ENCODE measurements around the gene NOL7. TPM values are rescaled to one million over a fixed set of nuclear protein-coding genes. Genes with fewer than 3 reads are reported as not detected.

Gene NOL7
- total RNA-seq, 1 donor from 2014 or later, result 103 TPM

- Mint-ChIP-seq H3K4me3 (no peak overlapping the region), H3K4me1 (no peaks in the 10 kb centered on the region), H3K27me3 (no peaks in the 10 kb centered on the region), H3K9me3 (no peaks in the 10 kb centered on the region), H3K27ac (no peak overlapping the region), H3K36me3 (ENCODE audit: low read depth) (peaks cover 37% of the 10 kb centered on the region)
- no peak for DNase-seq
- intact Hi-C loops (cut with micrococcal nuclease), result no loop called here
Observed at GRCh38 chr6:13581700-13582229, 33.4 kb upstream of the NOL7 start.

GRCh38 chr6:13586603-13587542 lies 28.3 kb upstream of the NOL7 start:
- intact Hi-C loops (cut with micrococcal nuclease), result no loop called here
- Mint-ChIP-seq H3K27ac (no peak overlapping the region), H3K4me1 (no peaks in the 10 kb centered on the region), H3K36me3 (ENCODE audit: low read depth) (peaks cover 26% of the 10 kb centered on the region), H3K9me3 (no peaks in the 10 kb centered on the region), H3K4me3 (no peak overlapping the region), H3K27me3 (no peaks in the 10 kb centered on the region)
- no peak for DNase-seq

DNA sequence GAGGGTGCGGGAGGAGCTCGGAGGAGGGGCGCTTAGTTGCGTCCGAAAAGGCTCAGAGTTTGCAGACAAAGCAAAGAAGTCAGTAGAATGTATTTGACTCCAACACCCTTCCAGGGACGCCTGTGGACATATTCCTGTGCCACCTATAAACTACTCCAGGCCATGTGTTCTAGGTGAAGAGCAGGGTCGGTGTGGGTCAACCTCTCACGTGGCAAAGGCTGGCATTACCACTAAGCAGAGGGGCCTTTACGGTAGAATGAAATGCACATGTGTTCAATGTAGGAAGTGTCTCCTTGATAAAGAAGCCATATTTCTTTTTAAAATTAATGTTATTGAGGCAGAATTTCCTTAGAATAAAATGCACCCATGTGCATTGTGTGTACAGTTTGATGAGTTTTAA lies 25.3 kb upstream of the NOL7 start:
- no peak for DNase-seq
- H3K4me1 Mint-ChIP-seq, result peaks cover 2% of the 10 kb centered on the region
- H3K27me3 Mint-ChIP-seq, result no peaks in the 10 kb centered on the region
- H3K36me3 Mint-ChIP-seq (ENCODE audit: low read depth), result peaks cover 16% of the 10 kb centered on the region
- H3K9me3 Mint-ChIP-seq, result no peaks in the 10 kb centered on the region
- H3K4me3 Mint-ChIP-seq, result no peak overlapping the region
- H3K27ac Mint-ChIP-seq, result no peak overlapping the region
- intact Hi-C loops (cut with micrococcal nuclease), result no loop called here

DNA sequence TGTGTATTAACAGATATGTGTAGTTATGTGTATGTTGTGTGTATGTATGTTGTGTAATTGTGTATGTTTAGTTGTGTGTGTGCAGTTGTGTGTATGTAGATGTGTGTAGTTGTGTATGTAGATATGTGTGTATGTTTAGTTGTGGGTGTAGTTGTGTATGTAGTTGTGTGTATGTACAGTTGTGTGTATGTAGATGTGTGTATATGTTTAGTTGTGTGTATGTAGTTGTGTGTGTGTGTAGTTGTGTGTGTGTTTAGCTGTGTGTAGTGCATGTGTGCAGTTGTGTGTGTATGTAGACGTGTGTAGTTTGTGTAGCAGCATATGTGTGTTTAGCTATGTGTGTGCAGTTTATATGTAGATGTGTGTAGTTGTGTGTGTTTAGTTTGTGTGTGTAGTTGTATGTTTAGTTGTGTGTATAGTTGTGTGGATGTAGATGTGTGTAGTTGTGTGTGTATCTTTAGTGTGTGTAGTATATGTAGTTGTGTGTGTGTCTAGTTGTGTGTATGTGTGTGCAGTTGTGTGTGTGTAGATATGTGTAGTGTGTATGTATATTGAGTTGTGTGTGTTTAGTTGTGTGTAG lies 24.5 kb upstream of the NOL7 start:
- H3K27ac Mint-ChIP-seq, result no peak overlapping the region
- H3K9me3 Mint-ChIP-seq, result no peaks in the 10 kb centered on the region
- no peaks in the 10 kb centered on the region for H3K27me3 Mint-ChIP-seq
- H3K4me1 Mint-ChIP-seq, result peaks cover 2% of the 10 kb centered on the region
- intact Hi-C loops (cut with micrococcal nuclease), result no loop called here
- H3K4me3 Mint-ChIP-seq, result no peak overlapping the region
- DNase-seq, result no peak
- H3K36me3 Mint-ChIP-seq (ENCODE audit: low read depth), result peaks cover 16% of the 10 kb centered on the region

DNA sequence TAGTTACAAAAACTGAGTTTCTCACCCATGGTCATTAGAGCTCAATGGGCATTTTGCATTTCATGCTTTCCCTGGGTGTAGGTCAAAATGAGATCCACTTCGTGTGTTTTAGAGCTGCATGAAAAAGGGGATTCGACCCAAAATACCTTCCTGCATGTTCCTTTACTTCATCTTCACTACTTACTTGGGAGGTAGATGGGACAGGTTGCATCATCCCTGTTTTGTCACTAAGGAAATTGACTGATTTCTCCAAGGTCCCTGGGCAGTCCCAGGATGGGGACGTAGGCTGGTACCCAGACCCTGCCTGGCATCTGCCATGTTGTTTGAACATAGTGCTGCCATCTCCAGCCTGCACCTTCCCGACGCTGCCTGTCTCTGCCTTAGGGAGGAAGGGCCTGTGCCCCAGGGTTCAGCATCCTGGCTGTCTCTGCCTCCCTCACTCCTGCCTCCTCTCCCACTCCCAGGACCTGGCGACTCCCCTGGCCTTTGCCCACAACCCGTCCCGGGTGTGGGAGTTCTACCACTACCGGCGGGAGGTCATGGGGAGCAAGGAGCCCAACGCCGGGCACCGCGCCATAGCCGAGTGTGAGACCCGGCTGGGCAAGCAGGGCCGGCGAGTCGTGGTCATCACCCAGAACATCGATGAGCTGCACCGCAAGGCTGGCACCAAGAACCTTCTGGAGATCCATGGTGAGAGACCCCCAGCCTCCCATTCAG lies 23.8 kb upstream of the NOL7 start:
- DNase-seq, result no peak
- intact Hi-C loops (cut with micrococcal nuclease), result no loop called here
- no peak overlapping the region for H3K27ac Mint-ChIP-seq
- H3K27me3 Mint-ChIP-seq, result no peaks in the 10 kb centered on the region
- no peaks in the 10 kb centered on the region for H3K9me3 Mint-ChIP-seq
- H3K36me3 Mint-ChIP-seq (ENCODE audit: low read depth), result peaks cover 17% of the 10 kb centered on the region
- H3K4me1 Mint-ChIP-seq, result peaks cover 2% of the 10 kb centered on the region
- H3K4me3 Mint-ChIP-seq, result no peak overlapping the region

- Mint-ChIP-seq H3K4me1 (peaks cover 2% of the 10 kb centered on the region), H3K27ac (no peak overlapping the region), H3K27me3 (no peaks in the 10 kb centered on the region), H3K9me3 (no peaks in the 10 kb centered on the region), H3K4me3 (no peak overlapping the region), H3K36me3 (ENCODE audit: low read depth) (peaks cover 20% of the 10 kb centered on the region)
- intact Hi-C loops (cut with micrococcal nuclease), result no loop called here
- DNase-seq, result no peak
Observed at GRCh38 chr6:13593103-13593502, 22.0 kb upstream of the NOL7 start.

GRCh38 chr6:13593720-13594119 lies 21.4 kb upstream of the NOL7 start:
- no peak overlapping the region for H3K27ac Mint-ChIP-seq
- intact Hi-C loops (cut with micrococcal nuclease), result no loop called here
- peaks cover 2% of the 10 kb centered on the region for H3K4me1 Mint-ChIP-seq

GRCh38 chr6:13597073-13597472 lies 18.1 kb upstream of the NOL7 start:
- Mint-ChIP-seq H3K4me1 (peaks cover 2% of the 10 kb centered on the region), H3K36me3 (ENCODE audit: low read depth) (peaks cover 38% of the 10 kb centered on the region), H3K27ac (no peak overlapping the region), H3K9me3 (no peaks in the 10 kb centered on the region), H3K27me3 (no peaks in the 10 kb centered on the region), H3K4me3 (no peak overlapping the region)
- intact Hi-C loops (cut with micrococcal nuclease), result no loop called here
- no peak for DNase-seq

More at GRCh38 chr6:13593720-13594119, 21.4 kb upstream of the NOL7 start:
- H3K9me3 Mint-ChIP-seq, result no peaks in the 10 kb centered on the region
- no peak overlapping the region for H3K4me3 Mint-ChIP-seq
- no peak for DNase-seq
- peaks cover 22% of the 10 kb centered on the region for H3K36me3 Mint-ChIP-seq (ENCODE audit: low read depth)
- H3K27me3 Mint-ChIP-seq, result no peaks in the 10 kb centered on the region

DNA sequence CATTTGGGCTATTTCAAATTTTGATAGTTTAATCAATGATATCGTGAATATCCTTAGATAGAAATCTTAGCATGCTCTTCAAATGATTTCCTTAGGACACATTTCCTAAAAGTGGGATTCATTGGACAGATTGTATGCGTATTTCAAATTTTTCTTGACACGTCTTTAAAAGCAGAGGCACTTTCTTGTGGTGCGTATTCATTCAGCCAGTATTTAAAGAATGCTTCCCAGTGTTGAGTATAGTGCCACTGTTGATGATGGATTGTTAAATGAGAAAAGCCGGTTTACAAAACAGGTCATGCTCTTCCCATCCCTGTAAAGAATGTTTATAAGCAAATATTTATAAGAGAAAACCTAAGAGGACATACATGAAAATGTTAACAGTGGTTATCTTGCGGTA lies 15.1 kb upstream of the NOL7 start:
- no peak overlapping the region for H3K27ac Mint-ChIP-seq
- H3K36me3 Mint-ChIP-seq (ENCODE audit: low read depth), result peaks cover 44% of the 10 kb centered on the region
- no peak for DNase-seq
- no peaks in the 10 kb centered on the region for H3K9me3 Mint-ChIP-seq
- no peak overlapping the region for H3K4me3 Mint-ChIP-seq
- intact Hi-C loops (cut with micrococcal nuclease), result no loop called here
- no peaks in the 10 kb centered on the region for H3K27me3 Mint-ChIP-seq
- H3K4me1 Mint-ChIP-seq, result peaks cover 6% of the 10 kb centered on the region

GRCh38 chr6:13604135-13604534 lies 11.0 kb upstream of the NOL7 start:
- Mint-ChIP-seq H3K27me3 (no peaks in the 10 kb centered on the region), H3K27ac (no peak overlapping the region), H3K4me3 (no peak overlapping the region), H3K36me3 (ENCODE audit: low read depth) (peaks cover 32% of the 10 kb centered on the region), H3K4me1 (peaks cover 11% of the 10 kb centered on the region), H3K9me3 (no peaks in the 10 kb centered on the region)
- intact Hi-C loops (cut with micrococcal nuclease), result no loop called here
- DNase-seq, result no peak

DNA sequence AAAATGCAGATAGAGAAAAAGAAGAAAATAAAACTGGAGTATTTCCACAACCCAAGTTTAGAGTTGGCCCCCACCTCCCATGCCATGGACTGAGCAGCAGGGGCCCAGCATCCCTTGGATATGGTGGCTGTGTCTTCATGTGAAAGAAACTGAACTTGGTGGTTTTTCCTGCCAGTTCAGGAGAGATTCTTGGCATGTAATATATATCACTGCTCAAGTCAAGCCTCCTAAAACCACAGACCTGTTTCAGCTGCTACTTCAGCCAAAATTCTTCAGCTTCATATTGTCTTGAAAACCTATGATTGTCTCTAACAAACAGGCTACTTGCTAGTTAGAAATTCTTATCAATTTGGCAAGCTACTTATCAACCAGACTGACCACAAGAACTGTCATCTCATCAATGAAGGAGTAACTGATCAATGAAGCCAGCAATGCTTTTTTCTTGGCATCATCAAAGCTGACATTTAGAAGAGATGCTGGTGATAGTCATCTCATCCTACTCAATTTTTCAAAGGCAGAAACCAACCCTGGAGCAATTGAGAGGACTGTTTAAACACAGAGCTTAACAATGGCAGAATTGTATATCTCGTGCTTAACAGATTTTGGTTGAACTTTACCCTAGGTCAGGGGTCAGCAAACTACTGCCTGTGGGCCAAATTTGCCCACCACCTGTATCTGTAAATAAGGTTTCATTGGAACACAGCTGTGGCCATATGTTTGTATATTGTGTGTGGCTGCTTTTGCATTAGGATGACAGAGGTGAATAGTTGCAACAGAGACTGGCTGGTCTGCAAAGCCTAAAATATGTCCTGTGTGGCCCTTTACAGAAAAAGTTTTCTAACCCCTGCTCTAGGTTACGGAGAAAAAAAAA lies 10.4 kb upstream of the NOL7 start:
- intact Hi-C loops (cut with micrococcal nuclease), result no loop called here
- no peaks in the 10 kb centered on the region for H3K27me3 Mint-ChIP-seq
- H3K4me1 Mint-ChIP-seq, result peaks cover 11% of the 10 kb centered on the region
- H3K36me3 Mint-ChIP-seq (ENCODE audit: low read depth), result peaks cover 30% of the 10 kb centered on the region
- no peaks in the 10 kb centered on the region for H3K9me3 Mint-ChIP-seq
- no peak overlapping the region for H3K27ac Mint-ChIP-seq
- no peak overlapping the region for H3K4me3 Mint-ChIP-seq
- DNase-seq, result no peak

DNA sequence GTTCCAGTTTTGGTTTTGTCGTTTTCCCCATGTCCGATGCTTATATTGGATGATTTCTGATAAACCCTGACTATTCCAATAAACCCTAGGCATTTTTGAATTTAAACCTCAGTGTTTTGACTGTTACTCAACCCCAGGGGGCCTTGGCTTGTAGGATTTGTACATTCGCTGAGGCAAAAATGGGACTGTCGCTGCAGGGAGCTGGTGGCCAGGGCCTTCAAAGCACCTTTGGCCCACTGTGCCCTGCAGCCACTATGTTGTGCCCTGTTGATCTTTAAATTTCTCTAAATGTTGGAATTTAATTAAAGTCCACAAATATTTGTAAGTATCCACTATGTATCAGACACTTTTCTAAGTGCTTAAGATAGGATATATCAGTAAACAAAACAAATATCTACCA lies 9.5 kb upstream of the NOL7 start:
- Mint-ChIP-seq H3K27me3 (no peaks in the 10 kb centered on the region), H3K36me3 (ENCODE audit: low read depth) (peaks cover 26% of the 10 kb centered on the region)

GRCh38 chr6:13611715-13612114 lies 3.4 kb upstream of the NOL7 start:
- peak overlapping the region; percentile 51 for H3K4me3 Mint-ChIP-seq
- DNase-seq, result peak; percentile 65
- H3K27me3 Mint-ChIP-seq, result no peaks in the 10 kb centered on the region
- no peaks in the 10 kb centered on the region for H3K9me3 Mint-ChIP-seq
- H3K27ac Mint-ChIP-seq, result peak overlapping the region; percentile 86
- intact Hi-C loops (cut with micrococcal nuclease), result no loop called here
- H3K4me1 Mint-ChIP-seq, result peaks cover 26% of the 10 kb centered on the region
- H3K36me3 Mint-ChIP-seq (ENCODE audit: low read depth), result peaks cover 22% of the 10 kb centered on the region

More for the DNA sequence above, 9.5 kb upstream of the NOL7 start:
- intact Hi-C loops (cut with micrococcal nuclease), result no loop called here
- no peaks in the 10 kb centered on the region for H3K9me3 Mint-ChIP-seq
- H3K4me3 Mint-ChIP-seq, result no peak overlapping the region
- no peak for DNase-seq
- no peak overlapping the region for H3K27ac Mint-ChIP-seq
- H3K4me1 Mint-ChIP-seq, result peaks cover 11% of the 10 kb centered on the region

All from activated CD4-positive, alpha-beta T cell treated with anti-CD3 and anti-CD28 coated beads, Interleukin-2, amount 10 ng/mL, durations not matched to agents 24 days and 14 days (primary cell).